ENCODE results near the gene CCDC47. TPM values are rescaled to one million over a fixed set of nuclear protein-coding genes. Genes with fewer than 3 reads are reported as not detected.

CCDC47 gene
- total RNA-seq, 1 experiment from 2014 or later: 79.4 TPM

DNA sequence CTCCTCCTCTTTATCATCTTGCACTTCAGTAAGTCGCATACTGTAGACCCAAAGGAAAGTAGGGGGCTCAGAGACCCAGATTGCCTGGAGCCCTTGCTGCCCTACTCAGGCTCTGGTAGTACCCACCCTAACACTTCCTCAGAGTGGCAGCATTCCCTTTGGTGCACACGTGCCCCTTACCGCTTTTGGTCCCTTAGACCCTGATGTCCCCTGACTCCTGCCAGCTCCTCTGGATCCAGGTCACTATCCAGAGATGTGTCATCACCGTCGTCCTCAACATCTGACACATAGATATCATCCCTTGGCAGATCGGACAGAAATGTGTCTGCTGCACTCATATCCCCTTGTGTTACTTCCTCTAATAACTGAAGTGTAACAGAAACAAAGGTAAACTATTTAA lies 48.4 kb upstream of the CCDC47 start:
- peaks cover 64 to 100% (median 91%) of the 10 kb centered on the region in 3 experiments for H3K36me3 Mint-ChIP-seq (ENCODE audit: insufficient read depth in 1 of 3, low read depth in 3 of 3)
- H3K27me3 Mint-ChIP-seq (ENCODE audit: low read depth): no peaks in the 10 kb centered on the region; the same call in 1 of the 2 replicates
- H3K9me3 Mint-ChIP-seq: no peaks in the 10 kb centered on the region; a peak in 1 of 5 replicates
- DNase-seq: no peak
- no peaks in the 10 kb centered on the region for H3K79me1 ChIP-seq (ENCODE audit: insufficient read depth, low read depth, low read length, poor library complexity, severe bottlenecking)
- H3K4me1 ChIP-seq (ENCODE audit: insufficient read depth, low read length): no peaks in the 10 kb centered on the region
- H3K9me3 ChIP-seq (ENCODE audit: control insufficient read depth, low read depth, low read length): no peaks in the 10 kb centered on the region
- H4K5ac ChIP-seq (ENCODE audit: insufficient read length, low read depth, low read length): no peak overlapping the region
- H3K4me3 Mint-ChIP-seq: no peak overlapping the region; a peak in 1 of 5 replicates
- H2BK120ac ChIP-seq (ENCODE audit: low read depth, low read length, poor library complexity, severe bottlenecking): no peak overlapping the region
- H3K4ac ChIP-seq (ENCODE audit: low read depth, low read length): no peak overlapping the region
- no peak overlapping the region for H2BK5ac ChIP-seq (ENCODE audit: insufficient read length, low read length)
- peaks cover 6 to 7% of the 10 kb centered on the region in 2 experiments for H3K4me1 Mint-ChIP-seq
- H2AK5ac ChIP-seq (ENCODE audit: insufficient read length, low read length): no peak overlapping the region
- no peak overlapping the region for H3K56ac ChIP-seq (ENCODE audit: insufficient read length, low read depth, low read length)
- H3K27me3 ChIP-seq (ENCODE audit: insufficient read depth, low read length): no peaks in the 10 kb centered on the region
- no peak overlapping the region for H3K4me2 ChIP-seq (ENCODE audit: insufficient read depth, insufficient read length, low read length)
- 0 out of 7 replicates have a peak overlapping the region, but pooled peaks of 1 of the 3 experiments have one; percentile 12 for H3K27ac Mint-ChIP-seq
- no peak overlapping the region for H3K27ac ChIP-seq (ENCODE audit: insufficient read length, low read depth, low read length)
- H4K91ac ChIP-seq (ENCODE audit: insufficient read length, low read depth, low read length): no peak overlapping the region
- no peak overlapping the region for H3K9ac ChIP-seq (ENCODE audit: extremely low read depth, insufficient read length, low read length)
- H3K18ac ChIP-seq (ENCODE audit: insufficient read length, low read depth, low read length): no peak overlapping the region
- no peak overlapping the region for H2BK12ac ChIP-seq (ENCODE audit: insufficient read length, low read depth, low read length)
- no peak overlapping the region for H2BK15ac ChIP-seq (ENCODE audit: low read depth, low read length)
- WGBS (ENCODE audit: extremely low coverage, insufficient read length, low lambda C conversion rate): no CpG with 5 or more reads among the region's 6 CpGs
- TF ChIP-seq, protein P1, sequence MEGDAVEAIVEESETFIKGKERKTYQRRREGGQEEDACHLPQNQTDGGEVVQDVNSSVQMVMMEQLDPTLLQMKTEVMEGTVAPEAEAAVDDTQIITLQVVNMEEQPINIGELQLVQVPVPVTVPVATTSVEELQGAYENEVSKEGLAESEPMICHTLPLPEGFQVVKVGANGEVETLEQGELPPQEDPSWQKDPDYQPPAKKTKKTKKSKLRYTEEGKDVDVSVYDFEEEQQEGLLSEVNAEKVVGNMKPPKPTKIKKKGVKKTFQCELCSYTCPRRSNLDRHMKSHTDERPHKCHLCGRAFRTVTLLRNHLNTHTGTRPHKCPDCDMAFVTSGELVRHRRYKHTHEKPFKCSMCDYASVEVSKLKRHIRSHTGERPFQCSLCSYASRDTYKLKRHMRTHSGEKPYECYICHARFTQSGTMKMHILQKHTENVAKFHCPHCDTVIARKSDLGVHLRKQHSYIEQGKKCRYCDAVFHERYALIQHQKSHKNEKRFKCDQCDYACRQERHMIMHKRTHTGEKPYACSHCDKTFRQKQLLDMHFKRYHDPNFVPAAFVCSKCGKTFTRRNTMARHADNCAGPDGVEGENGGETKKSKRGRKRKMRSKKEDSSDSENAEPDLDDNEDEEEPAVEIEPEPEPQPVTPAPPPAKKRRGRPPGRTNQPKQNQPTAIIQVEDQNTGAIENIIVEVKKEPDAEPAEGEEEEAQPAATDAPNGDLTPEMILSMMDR (conservative IDR thresholded peaks at IDR 0.05): no peak
- no peak overlapping the region for H2AFZ ChIP-seq (ENCODE audit: low read length)
- no peak overlapping the region for H2BK20ac ChIP-seq (ENCODE audit: low read depth, low read length, poor library complexity, severe bottlenecking)
- no peaks in the 10 kb centered on the region for H4K20me1 ChIP-seq (ENCODE audit: control insufficient read depth, insufficient read depth, insufficient read length)
- no peak overlapping the region for H4K8ac ChIP-seq (replicated peaks; ENCODE audit: insufficient read length, low read depth, low read length)
- peaks cover 1% of the 10 kb centered on the region; the same call in 1 of the 2 replicates for H3K79me2 ChIP-seq (ENCODE audit: insufficient read depth, low read length)
- no peak overlapping the region for H3T11ph ChIP-seq (ENCODE audit: low read length)
- no peak overlapping the region for H3K23ac ChIP-seq (ENCODE audit: insufficient read length, low read depth, low read length)
- H3K23me2 ChIP-seq (ENCODE audit: insufficient read length, low read depth, low read length, poor library complexity, severe bottlenecking): no peaks in the 10 kb centered on the region
- H3K14ac ChIP-seq (ENCODE audit: insufficient read depth, low read length): no peak overlapping the region
